Stimulated activated CD8-positive, alpha-beta memory T cell treated with anti-CD3 and anti-CD28 coated beads, Interleukin-15, amount 100 ng/mL, for 1 hour (primary cell): ENCODE data around the gene UNC13A.

Source experiments
- DNase-seq: peaks from one replicate; pipeline ENCODE4 v3.0.0-alpha.2; 2020; ENCODE audit warnings: low read depth

The UNC13A gene

DNA sequence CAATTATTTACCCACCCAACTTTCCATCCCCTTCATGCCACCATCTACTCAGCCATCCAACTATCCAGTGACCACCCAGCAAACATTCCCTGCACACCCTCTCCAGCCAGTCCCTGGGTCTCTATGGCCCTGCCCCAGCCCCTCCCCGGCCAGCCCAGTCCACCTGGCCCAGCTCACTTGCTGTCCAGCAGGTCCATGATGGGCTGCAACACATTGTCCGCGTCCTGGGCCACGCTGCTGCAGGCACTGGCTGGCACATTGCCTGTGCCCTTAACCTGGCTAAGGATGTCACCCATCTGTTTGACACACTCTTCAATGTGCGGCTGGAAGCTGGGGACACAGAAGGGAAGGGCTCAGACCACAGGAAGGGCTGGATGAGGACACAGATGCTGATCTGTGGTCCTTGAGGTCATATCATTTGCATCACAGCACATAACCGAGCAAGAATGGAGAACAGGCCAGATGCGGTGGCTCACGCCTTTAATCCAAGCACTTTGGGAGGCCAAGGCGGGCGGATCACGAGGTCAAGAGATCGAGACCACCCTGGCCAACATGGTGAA, 61.6 kb downstream of the UNC13A start:
- no peak for DNase-seq

- no peak for DNase-seq
These were observed 62.2 kb downstream of the UNC13A start for GRCh38 chr19:17625980-17626379.

DNA sequence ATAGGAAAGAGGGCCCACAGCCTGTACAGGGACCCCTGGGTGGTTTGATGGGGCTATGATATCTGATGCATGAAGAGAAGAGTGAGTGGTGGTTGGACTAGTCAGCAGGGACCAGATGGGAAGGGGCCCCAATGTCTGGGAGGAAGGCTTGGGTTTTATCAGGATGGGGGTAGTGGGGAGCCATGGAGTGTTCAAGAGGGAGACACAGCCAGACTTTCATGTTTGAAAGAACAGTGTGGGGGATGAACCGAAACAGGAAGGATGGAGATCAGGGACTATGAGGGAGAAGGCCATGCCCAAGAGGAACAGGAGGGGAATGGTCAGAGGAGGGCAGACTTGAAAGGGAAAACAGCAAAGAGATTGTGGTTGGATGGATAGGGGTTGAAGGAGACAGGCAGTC, 63.1 kb downstream of the UNC13A start:
- DNase-seq: no peak

DNA sequence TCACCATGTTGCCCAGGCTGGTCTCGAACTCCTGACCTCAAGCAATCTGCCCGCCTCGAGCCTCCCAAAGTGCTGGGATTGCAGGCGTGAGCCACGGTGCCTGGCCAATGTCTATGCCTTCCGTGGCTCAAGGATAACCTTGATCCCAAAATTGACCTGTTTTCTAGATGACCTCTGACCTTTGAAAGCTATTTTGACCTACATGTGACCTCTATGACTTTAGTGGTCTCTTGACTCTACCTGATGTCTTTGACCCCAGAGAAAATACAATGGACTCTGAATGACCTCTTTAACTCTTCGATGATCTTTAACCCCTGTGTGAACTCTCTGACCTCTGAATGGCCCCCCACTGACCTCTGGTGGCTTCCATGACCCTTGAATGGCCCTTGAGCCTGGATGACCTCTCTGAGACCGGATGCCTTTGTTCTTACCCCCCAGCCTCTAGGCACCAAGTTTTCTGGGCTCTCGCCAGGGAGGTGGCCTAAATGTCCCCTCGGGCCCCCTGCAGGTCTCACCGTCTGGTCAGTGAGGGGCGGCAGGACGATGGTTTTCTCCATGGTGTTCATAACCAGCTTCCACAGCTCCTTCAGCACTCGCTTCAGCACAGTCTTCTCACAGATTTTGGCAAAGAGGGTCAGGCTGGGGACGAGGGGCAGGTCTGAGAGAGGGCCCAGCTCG, 63.7 kb downstream of the UNC13A start:
- no peak for DNase-seq

DNA sequence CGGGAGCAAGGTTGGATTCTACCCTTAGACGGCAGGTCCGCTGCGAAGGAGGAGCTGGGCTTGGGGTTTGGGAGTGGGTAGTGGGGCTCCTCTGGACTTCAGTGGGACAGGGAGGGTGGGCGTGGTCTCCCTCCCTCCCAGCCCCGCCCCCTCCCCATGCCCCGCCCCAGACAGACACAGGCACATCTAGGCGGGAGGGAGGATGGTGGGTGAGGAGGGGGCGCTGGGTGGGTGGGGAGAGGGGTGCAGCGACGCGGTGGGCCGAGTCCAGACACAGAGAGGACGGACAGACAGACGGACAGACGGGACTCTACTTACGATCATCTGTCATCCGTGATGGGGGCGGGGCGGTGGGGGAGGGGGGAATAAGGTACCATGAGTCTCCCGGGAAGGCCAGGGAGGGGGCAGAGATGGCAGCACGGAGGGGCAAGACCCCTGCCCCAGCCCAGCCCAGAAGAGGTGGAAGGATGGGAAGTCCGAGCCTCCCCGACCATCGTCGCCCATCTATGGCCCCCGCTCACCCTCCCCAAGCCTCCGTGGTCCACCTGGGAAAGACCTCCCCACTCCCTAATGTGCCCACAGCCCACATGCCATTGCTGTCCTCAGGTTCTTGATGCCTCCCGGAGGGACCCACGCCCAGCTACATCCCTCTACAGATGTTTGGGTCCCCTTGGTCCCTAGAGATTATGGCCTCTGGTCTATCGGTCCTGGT, 64.8 kb downstream of the UNC13A start:
- no peak for DNase-seq

DNA sequence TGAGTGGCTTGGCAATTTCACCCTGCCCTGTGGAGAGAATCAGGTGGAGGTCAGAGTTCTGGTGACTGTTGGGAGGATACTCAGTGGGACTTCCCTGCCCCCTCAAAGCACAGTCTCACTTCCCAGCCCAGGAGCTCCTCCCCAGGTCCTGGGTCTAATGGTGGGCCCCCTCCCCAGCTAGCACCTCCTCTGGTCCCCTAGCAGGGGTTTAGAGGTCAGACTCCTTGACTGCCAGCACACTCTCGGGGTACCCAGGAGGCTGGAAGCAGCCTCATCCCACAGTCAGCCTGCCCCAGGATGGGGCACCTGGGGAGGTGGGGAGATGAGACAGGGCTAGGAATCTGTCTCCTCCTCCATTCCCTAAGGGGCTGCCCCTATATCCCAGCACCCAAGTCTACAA, 67.5 kb downstream of the UNC13A start:
- DNase-seq: no peak

DNA sequence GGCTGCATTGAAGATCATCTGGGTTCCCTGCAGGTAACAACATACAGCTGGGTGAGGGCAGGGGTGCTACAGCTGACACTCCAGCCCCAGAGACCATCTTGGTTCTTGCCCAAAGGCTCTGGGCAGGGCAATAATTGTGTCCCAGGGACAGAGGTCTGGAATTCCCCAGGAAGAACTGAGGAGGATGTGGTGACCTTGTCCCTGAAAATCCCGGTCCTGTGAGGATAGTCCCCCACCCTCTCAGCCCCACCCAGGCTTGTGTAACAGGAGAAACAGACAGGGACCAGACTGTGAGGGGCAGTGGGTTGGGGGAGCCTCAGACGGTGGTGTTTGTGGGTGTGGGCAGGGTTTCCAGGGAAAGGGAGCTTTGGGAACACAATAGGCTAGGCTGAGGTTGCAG, 69.2 kb downstream of the UNC13A start:
- no peak for DNase-seq

- DNase-seq: no peak
These were observed 69.8 kb downstream of the UNC13A start for GRCh38 chr19:17618281-17618903.

DNA sequence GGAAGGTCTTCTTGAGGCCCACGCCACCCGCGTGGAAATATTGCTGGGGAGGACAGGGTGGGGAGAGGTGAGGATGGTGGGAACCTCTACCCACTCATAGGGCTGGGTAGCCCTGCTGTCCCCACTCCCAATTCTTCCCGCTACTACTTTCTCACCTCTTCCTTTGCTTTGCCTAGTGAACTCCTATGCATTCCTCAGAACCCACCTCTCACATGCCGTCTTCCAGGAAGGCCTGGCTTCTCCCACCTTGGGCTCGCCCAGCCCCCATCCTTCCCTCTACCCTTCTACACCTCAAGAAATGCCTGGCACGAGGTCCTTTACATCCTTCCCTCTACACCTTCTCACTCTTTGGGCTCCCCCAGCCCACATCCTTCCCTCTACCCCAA, 70.4 kb downstream of the UNC13A start:
- no peak for DNase-seq

DNA sequence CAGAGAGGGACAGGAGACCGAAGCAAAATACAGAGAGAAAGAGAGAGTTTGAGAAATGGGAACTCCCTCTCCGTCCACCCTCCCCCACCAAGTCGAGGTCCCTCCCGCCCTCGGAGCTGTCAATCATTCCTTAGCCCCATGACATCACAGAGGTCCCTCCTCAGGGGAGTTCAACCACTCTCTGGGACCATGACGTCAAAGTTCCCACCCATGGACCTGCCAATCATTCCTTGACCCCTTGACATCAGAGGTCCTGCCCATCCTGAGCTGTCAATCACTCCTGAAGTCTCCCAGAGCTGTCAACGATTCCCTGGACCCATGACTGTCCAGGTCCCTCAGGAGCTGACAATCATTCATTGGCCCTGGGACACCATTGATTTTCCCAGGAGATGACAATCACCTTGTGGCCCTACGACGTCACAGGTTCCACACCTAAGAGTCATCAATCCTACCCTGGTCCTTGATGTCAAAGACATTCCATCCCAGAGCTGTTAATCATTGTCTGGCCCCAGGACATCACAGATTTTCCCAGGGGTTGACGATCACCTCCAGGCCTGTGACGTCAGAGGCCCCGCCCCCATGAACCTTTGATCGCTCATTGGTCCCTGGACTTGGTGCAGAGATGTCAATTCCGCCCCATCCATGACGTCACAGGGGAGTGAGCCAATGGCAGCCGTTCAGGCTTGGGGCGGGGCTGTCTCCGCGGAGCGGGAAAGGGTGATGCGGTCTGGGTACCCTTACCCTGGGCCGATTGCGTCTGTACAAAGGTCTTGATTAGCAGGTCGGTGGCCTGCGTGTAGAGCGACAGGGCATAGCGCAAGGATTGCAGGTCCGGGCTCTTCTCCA, 71.0 kb downstream of the UNC13A start:
- DNase-seq: no peak

DNA sequence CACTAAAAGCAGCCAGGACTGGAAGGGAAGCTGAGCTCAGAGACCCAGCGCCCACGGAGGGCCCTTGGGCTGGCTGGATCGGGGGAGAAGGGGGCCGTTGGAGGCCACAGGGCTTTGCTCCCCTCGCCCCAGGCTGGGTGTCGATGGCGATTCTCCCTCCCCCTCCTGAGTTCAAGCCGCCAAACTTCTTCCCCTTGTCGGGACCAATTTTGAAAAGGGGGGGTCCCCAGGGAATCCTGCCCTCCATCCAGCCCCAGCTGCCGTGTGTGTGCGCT, 71.5 kb downstream of the UNC13A start:
- DNase-seq: no peak

DNA sequence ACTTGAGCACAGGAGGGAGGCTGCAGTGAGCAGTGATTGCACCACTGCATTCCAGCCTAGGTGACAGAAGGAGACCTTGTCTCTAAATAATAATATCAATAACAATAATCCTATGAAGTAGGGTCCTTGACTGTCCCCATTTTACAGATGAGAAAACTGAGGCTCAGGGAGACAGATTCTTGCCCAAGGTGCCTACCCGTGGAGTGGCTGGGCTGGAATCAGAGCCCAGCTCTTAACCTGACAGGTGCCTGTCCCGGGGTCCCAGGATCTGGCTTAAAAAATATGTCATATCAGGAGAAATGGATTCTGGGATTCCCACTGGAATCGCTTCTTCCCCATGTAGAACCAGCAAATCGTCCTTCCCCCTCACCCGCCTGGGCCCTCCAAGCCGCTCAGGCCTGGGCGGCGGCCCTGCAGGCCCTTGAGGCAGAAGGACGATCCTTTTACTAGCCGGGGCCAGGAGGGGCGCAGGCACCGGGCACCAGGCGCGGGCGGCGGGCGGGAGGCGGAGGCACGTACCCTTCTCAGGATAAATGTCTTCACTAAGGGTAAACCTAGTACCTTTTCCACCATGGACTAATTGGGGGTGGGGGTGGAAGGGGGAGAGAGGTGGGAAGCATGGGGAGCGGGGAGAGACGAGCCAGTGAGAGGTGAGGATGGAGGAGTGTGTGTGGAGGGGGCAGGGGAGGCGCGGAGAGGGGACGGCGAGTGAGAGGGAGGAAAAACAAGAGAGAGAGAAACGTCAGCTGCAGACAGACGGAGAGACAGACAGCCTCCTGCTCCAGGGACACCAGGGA, 72.1 kb downstream of the UNC13A start:
- DNase-seq: no peak

DNA sequence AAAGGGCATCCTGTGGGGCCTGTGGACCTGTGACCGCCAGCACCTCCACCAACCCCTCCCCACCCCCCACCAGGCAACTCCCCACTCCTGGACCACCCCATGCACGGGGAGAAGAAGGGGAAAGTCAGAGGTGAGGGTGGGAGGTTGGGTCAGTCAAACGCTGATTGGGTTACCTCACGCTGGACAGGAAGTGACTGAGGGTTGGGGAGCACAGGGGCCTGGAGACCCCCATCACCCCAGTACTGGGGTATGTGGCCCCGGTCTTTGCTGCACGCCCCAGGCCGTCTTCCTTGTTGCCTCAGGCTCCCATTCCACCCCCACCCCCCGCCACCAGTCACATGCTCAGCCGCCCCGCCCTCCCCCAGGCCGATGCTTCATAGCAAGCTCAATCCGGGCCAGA, 73.7 kb downstream of the UNC13A start:
- DNase-seq: no peak

DNA sequence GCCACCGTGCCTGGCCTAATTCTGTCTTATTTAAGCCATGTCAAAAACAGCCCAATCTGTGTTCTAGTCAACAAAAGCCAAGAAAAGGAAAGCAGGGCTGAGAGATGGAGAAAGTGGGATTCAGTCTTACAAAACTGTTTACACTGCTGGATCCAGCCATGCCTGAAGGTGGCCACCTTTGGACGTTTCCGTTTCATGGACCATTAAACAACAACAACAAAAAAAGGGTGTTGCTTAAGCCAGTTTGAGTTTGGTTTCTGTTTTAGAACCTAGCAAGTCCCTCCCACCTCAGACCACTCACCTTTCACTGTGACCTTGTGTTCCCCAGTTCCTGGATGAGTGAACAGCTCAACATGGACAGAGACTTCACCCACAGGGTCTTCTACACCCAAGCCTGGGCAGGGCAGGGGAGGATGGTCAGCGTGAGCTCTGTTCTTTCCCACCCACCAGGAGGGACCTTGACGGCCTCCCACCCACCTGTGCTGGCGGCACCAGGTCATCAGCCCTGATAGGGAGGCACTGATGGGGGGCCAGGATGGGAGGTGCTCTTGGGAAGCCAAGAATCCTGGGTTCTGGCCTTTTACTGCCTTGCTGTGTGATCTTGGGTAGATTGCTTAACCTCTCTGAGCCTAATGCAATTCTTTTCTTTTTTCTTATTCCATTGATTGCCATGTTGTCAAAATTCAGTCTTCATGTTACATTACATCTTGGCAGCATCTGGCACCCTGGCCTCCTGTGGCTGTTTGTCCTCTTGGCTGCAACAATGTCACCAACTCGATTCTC, 76.5 kb downstream of the UNC13A start:
- no peak for DNase-seq

DNA sequence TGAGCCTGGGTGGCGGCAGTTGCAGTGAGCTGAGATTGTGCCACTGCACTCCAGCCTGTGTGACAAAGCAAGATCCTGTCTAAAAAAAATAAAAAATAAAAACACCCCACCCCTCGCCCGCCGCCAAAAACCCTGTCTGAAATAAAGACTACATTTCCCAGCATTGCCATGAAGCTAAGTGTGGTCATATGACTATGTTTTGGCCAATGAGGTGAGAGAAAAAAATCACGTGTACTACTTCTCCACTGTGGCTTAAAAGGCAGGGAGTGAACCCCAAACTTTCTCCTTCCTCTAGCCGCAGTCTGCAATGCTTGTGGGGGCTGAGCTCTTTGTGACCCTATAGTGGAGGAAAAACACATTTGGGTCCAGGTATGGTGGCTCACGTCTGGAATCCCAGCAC, 77.8 kb downstream of the UNC13A start:
- no peak for DNase-seq

DNA sequence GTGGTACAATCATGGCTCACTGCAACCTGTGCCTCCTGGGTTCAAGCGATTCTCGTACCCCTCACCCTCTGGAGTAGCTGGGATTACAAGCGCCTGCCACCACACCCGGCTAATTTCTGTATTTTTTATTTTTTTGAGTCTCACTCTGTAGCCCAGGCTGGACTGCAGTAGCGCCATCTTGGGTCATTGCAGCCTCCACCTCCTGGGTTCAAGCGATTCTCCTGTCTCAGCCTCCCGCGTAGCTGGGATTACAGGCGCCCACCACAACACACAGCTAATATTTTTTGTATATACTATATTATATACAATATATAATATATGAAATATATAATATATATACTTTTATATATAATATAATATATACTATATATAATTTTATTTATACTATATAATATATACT, 80.2 kb downstream of the UNC13A start:
- no peak for DNase-seq

DNA sequence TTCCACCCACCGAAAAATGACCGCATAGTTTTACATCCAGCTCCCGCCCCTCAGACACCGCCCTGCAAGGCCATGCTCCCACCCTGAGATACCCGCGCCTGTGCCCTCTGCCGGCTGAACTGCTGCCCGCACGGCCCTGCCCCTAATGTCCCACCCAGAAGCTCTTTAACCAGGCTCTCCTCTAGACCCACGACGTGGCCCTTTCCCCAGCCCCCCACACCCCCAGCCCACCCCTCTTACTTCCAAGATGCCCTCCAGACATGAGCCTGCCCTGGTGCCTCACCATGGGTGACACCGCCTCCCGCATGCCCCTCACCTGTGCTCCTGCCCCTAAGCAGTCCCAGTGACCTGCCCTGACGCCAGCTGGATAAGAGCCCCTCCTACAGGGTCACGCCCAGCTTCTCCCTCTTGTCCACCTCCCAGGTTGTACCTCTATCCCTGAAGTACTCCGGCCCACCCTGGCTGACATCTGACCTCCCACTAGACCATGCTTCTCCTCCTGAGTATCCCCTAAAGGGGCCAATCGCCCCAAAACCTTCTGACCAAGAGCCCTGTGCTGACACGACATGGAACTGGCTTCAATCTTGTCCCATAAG, 81.5 kb downstream of the UNC13A start:
- DNase-seq: no peak

- DNase-seq: peak; percentile 43
These were observed 82.2 kb downstream of the UNC13A start for GRCh38 chr19:17605761-17606589.

- DNase-seq: no peak
These were observed 83.0 kb downstream of the UNC13A start for GRCh38 chr19:17605117-17605516.
